ENCODE data around the gene CDK5RAP2.

CDK5RAP2 gene

GRCh38 chr9:120490888-120491595, 88.9 kb downstream of the CDK5RAP2 start:
- no peak for TF ChIP-seq TAF1 (IDR thresholded peaks at IDR 0.05; ENCODE audit: borderline replicate concordance, insufficient read depth, low read length)
- TF ChIP-seq POLR2AphosphoS5 (IDR thresholded peaks at IDR 0.05; ENCODE audit: low read depth, low read length), result no peak
- no peak for TF ChIP-seq REST (IDR thresholded peaks at IDR 0.05; ENCODE audit: insufficient read depth in 1 of 2, low read depth in 2 of 2, low read length in 2 of 2)
- TF ChIP-seq FOXP2 (optimal IDR thresholded peaks at IDR 0.05; ENCODE audit: borderline replicate concordance, extremely low read depth, extremely low read length, insufficient read depth), result no peak
- TF ChIP-seq SIN3A (IDR thresholded peaks at IDR 0.05; ENCODE audit: borderline replicate concordance, insufficient read depth, low read length), result no peak

GRCh38 chr9:120486835-120487234, 93.1 kb downstream of the CDK5RAP2 start:
- no peak for TF ChIP-seq REST (IDR thresholded peaks at IDR 0.05; ENCODE audit: insufficient read depth in 1 of 2, low read depth in 2 of 2, low read length in 2 of 2)

- no peak for TF ChIP-seq POLR2AphosphoS5 (IDR thresholded peaks at IDR 0.05; ENCODE audit: low read depth, low read length)
- TF ChIP-seq REST (IDR thresholded peaks at IDR 0.05; ENCODE audit: insufficient read depth in 1 of 2, low read depth in 2 of 2, low read length in 2 of 2), result no peak
- no peak for TF ChIP-seq TAF1 (IDR thresholded peaks at IDR 0.05; ENCODE audit: borderline replicate concordance, insufficient read depth, low read length)
- no peak for TF ChIP-seq FOXP2 (optimal IDR thresholded peaks at IDR 0.05; ENCODE audit: borderline replicate concordance, extremely low read depth, extremely low read length, insufficient read depth)
- TF ChIP-seq SIN3A (IDR thresholded peaks at IDR 0.05; ENCODE audit: borderline replicate concordance, insufficient read depth, low read length), result no peak
Observed at GRCh38 chr9:120486347-120486746, 93.6 kb downstream of the CDK5RAP2 start.

- TF ChIP-seq TAF1 (IDR thresholded peaks at IDR 0.05; ENCODE audit: borderline replicate concordance, insufficient read depth, low read length), result no peak
- no peak for TF ChIP-seq SIN3A (IDR thresholded peaks at IDR 0.05; ENCODE audit: borderline replicate concordance, insufficient read depth, low read length)
- TF ChIP-seq FOXP2 (optimal IDR thresholded peaks at IDR 0.05; ENCODE audit: borderline replicate concordance, extremely low read depth, extremely low read length, insufficient read depth), result no peak
- TF ChIP-seq REST (IDR thresholded peaks at IDR 0.05; ENCODE audit: insufficient read depth in 1 of 2, low read depth in 2 of 2, low read length in 2 of 2), result no peak
- no peak for TF ChIP-seq POLR2AphosphoS5 (IDR thresholded peaks at IDR 0.05; ENCODE audit: low read depth, low read length)
Observed at GRCh38 chr9:120485788-120486187, 94.2 kb downstream of the CDK5RAP2 start.

GRCh38 chr9:120484162-120484561, 95.8 kb downstream of the CDK5RAP2 start:
- no peak for TF ChIP-seq POLR2AphosphoS5 (IDR thresholded peaks at IDR 0.05; ENCODE audit: low read depth, low read length)
- TF ChIP-seq SIN3A (IDR thresholded peaks at IDR 0.05; ENCODE audit: borderline replicate concordance, insufficient read depth, low read length), result no peak
- no peak for TF ChIP-seq FOXP2 (optimal IDR thresholded peaks at IDR 0.05; ENCODE audit: borderline replicate concordance, extremely low read depth, extremely low read length, insufficient read depth)
- no peak for TF ChIP-seq TAF1 (IDR thresholded peaks at IDR 0.05; ENCODE audit: borderline replicate concordance, insufficient read depth, low read length)
- no peak for TF ChIP-seq REST (IDR thresholded peaks at IDR 0.05; ENCODE audit: insufficient read depth in 1 of 2, low read depth in 2 of 2, low read length in 2 of 2)

Measured in PFSK-1 (cell line).